ENCODE measurements around the gene SOD1.

The SOD1 gene

DNA sequence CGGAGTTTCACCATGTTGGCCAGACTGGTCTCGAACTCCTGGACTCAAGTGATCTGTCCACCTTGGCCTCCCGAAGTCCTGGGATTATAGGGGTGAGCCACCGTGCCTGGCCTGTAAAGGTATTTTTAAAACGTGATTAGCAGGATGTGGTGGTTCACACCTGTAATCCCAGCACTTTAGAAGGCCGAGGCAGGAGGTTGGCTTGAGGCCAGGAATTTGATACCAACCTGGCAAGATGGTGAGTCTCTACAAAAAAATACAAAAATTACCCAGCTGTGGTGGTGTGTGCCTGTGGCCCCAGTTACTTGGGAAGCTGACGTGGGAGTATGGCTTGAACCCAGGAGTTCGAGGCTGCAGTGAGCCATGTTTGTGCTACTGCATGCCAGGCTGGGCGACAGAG, 43.3 kb upstream of the SOD1 start:
- no peak overlapping the region for H2BK12ac ChIP-seq (ENCODE audit: low read length)
- no peak overlapping the region for H3K4ac ChIP-seq (ENCODE audit: low read length)
- no peaks in the 10 kb centered on the region for H3K9me3 ChIP-seq (replicated peaks in 1 of 2; ENCODE audit: control insufficient read depth in 2 of 2, insufficient read depth in 1 of 2, low read depth in 1 of 2, low read length in 2 of 2)
- WGBS, 2 donors (ENCODE audit: extremely low coverage in 2 of 2, insufficient read length in 2 of 2, insufficient replicate concordance in 1 of 2), result no CpG with 5 or more reads among the region's 9 CpGs
- no peak overlapping the region for H3K4me2 ChIP-seq (ENCODE audit: insufficient read depth, low read length, poor library complexity, severe bottlenecking)
- H3K9ac ChIP-seq (ENCODE audit: low read depth, low read length, poor library complexity), result no peak overlapping the region
- no peak for DNase-seq (ENCODE audit: low spot score)
- no peak overlapping the region for H4K8ac ChIP-seq (ENCODE audit: low read depth, low read length)
- H3K79me1 ChIP-seq (ENCODE audit: low read depth, low read length), result no peaks in the 10 kb centered on the region
- H3K27me3 ChIP-seq (ENCODE audit: control insufficient read depth in 3 of 3, insufficient read depth in 3 of 3, low read depth in 1 of 3, low read length in 3 of 3), result no peaks in the 10 kb centered on the region
- H3K23ac ChIP-seq (ENCODE audit: low read depth, low read length, poor library complexity), result no peak overlapping the region
- no peak overlapping the region for H3K27ac ChIP-seq (replicated peaks; ENCODE audit: low read length)
- H3K4me3 ChIP-seq (ENCODE audit: low read length in 2 of 2), result no peak overlapping the region
- H3K18ac ChIP-seq (ENCODE audit: low read length), result no peak overlapping the region
- no peaks in the 10 kb centered on the region for H3K36me3 ChIP-seq (replicated peaks in 1 of 2; ENCODE audit: control insufficient read depth in 2 of 2, insufficient read depth in 2 of 2, low read length in 2 of 2)
- H2BK120ac ChIP-seq (ENCODE audit: low read depth, low read length), result no peak overlapping the region
- no peak overlapping the region for H4K91ac ChIP-seq (ENCODE audit: low read depth, low read length, poor library complexity)
- no peak overlapping the region for H2AK5ac ChIP-seq (ENCODE audit: low read depth, low read length)
- H2AFZ ChIP-seq (ENCODE audit: low read length), result no peak overlapping the region
- H2BK5ac ChIP-seq (ENCODE audit: low read length), result no peak overlapping the region
- peaks cover 4 to 6% of the 10 kb centered on the region in 2 donors for H3K4me1 ChIP-seq (ENCODE audit: control insufficient read depth in 2 of 2, insufficient read depth in 1 of 2, low read depth in 1 of 2, low read length in 2 of 2)
- H3K14ac ChIP-seq (ENCODE audit: low read length), result no peak overlapping the region
- no peak overlapping the region for H2BK15ac ChIP-seq (ENCODE audit: low read length)

DNA sequence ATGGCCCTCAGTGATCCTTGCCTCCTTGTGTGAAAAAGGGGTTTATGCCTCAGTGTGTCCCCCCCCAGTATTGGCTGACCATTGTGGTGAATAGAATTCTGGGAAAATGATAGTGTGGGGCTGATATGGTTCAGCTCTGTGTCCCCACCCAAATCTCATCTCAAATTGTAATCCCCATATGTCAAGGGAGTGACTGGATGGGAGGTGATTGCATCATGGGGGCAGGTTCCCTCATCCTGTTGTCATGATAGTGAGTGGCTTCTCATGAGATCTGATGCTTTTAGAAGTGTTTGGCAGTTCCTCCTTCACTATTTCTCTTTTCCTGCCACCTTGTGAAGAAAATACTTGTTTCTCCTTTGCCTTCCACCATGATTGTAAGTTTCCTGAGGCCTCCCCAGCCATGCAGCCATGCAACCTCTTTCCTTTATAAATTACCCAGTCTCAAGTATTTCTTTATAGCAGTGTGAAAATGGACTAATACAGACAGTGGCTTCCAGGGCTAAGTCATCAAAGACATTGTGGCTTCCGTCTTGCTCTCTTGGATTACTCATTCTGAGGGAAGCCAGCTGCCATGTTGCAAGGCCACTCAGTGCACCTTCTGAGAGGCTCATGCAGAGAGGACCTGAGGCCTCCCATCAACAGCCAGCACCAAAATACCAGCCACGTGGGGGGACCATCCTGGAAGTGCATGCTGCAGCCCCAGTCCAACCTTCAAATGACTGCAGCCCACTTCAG, 40.6 kb upstream of the SOD1 start:
- no peak overlapping the region for H4K8ac ChIP-seq (ENCODE audit: low read depth, low read length)
- H2BK5ac ChIP-seq (ENCODE audit: low read length), result no peak overlapping the region
- no peak overlapping the region for H2AK5ac ChIP-seq (ENCODE audit: low read depth, low read length)
- no CpG with 5 or more reads among the region's 2 CpGs for WGBS, 2 donors (ENCODE audit: extremely low coverage in 2 of 2, insufficient read length in 2 of 2, insufficient replicate concordance in 1 of 2)
- H3K9ac ChIP-seq (ENCODE audit: low read depth, low read length, poor library complexity), result no peak overlapping the region
- no peak overlapping the region for H2BK12ac ChIP-seq (ENCODE audit: low read length)
- no peak overlapping the region for H3K23ac ChIP-seq (ENCODE audit: low read depth, low read length, poor library complexity)
- H2AFZ ChIP-seq (ENCODE audit: low read length), result no peak overlapping the region
- no peak overlapping the region for H2BK120ac ChIP-seq (ENCODE audit: low read depth, low read length)
- H3K27me3 ChIP-seq (ENCODE audit: control insufficient read depth in 3 of 3, insufficient read depth in 3 of 3, low read depth in 1 of 3, low read length in 3 of 3), result no peaks in the 10 kb centered on the region
- H3K4ac ChIP-seq (ENCODE audit: low read length), result no peak overlapping the region
- H3K27ac ChIP-seq (replicated peaks; ENCODE audit: low read length), result no peak overlapping the region
- H3K14ac ChIP-seq (ENCODE audit: low read length), result no peak overlapping the region
- H3K4me2 ChIP-seq (ENCODE audit: insufficient read depth, low read length, poor library complexity, severe bottlenecking), result no peak overlapping the region
- H3K79me1 ChIP-seq (ENCODE audit: low read depth, low read length), result no peaks in the 10 kb centered on the region
- no peak overlapping the region for H4K91ac ChIP-seq (ENCODE audit: low read depth, low read length, poor library complexity)
- H2BK15ac ChIP-seq (ENCODE audit: low read length), result no peak overlapping the region
- no peaks in the 10 kb centered on the region for H3K9me3 ChIP-seq (replicated peaks in 1 of 2; ENCODE audit: control insufficient read depth in 2 of 2, insufficient read depth in 1 of 2, low read depth in 1 of 2, low read length in 2 of 2)
- H3K36me3 ChIP-seq (replicated peaks in 1 of 2; ENCODE audit: control insufficient read depth in 2 of 2, insufficient read depth in 2 of 2, low read length in 2 of 2), result no peaks in the 10 kb centered on the region
- DNase-seq (ENCODE audit: low spot score), result no peak
- no peaks in the 10 kb centered on the region for H3K4me1 ChIP-seq (ENCODE audit: control insufficient read depth in 2 of 2, insufficient read depth in 1 of 2, low read depth in 1 of 2, low read length in 2 of 2)
- H3K4me3 ChIP-seq (ENCODE audit: low read length in 2 of 2), result no peak overlapping the region
- H3K18ac ChIP-seq (ENCODE audit: low read length), result no peak overlapping the region

DNA sequence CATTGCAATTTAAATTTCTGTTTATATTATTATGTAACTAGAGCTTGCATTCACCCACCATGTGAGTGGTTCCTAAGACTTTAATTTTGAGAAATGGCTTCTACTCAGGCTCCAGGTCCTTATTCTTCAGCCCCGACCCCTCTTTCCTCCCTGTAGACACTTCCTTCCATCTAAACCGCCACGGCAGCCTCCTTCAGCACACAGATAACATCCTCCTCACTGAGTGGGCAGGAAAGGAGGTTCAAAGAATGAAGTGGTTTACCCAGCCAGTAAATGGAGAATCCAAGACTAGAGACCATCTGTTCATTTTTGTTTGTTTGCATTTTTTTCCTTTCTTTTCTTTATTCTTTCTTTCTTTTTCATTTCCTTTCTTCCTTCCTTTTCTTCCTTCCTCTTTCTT, 37.1 kb upstream of the SOD1 start:
- Histone ChIP-seq H2BK15ac (ENCODE audit: low read length) (no peak overlapping the region), H3K79me1 (ENCODE audit: low read depth, low read length) (no peaks in the 10 kb centered on the region), H2BK12ac (ENCODE audit: low read length) (no peak overlapping the region), H2BK5ac (ENCODE audit: low read length) (no peak overlapping the region), H3K23ac (ENCODE audit: low read depth, low read length, poor library complexity) (no peak overlapping the region), H2AK5ac (ENCODE audit: low read depth, low read length) (no peak overlapping the region), H4K91ac (ENCODE audit: low read depth, low read length, poor library complexity) (no peak overlapping the region), H3K9ac (ENCODE audit: low read depth, low read length, poor library complexity) (no peak overlapping the region), H3K36me3 (replicated peaks in 1 of 2; ENCODE audit: control insufficient read depth in 2 of 2, insufficient read depth in 2 of 2, low read length in 2 of 2) (no peaks in the 10 kb centered on the region), H3K27me3 (ENCODE audit: control insufficient read depth in 3 of 3, insufficient read depth in 3 of 3, low read depth in 1 of 3, low read length in 3 of 3) (no peaks in the 10 kb centered on the region), H3K18ac (ENCODE audit: low read length) (no peak overlapping the region), H3K9me3 (replicated peaks in 1 of 2; ENCODE audit: control insufficient read depth in 2 of 2, insufficient read depth in 1 of 2, low read depth in 1 of 2, low read length in 2 of 2) (no peaks in the 10 kb centered on the region), H2AFZ (ENCODE audit: low read length) (no peak overlapping the region), H3K4me1 (ENCODE audit: control insufficient read depth in 2 of 2, insufficient read depth in 1 of 2, low read depth in 1 of 2, low read length in 2 of 2) (no peaks in the 10 kb centered on the region), H2BK120ac (ENCODE audit: low read depth, low read length) (no peak overlapping the region), H3K4me2 (ENCODE audit: insufficient read depth, low read length, poor library complexity, severe bottlenecking) (no peak overlapping the region), H3K14ac (ENCODE audit: low read length) (no peak overlapping the region), H3K4me3 (ENCODE audit: low read length in 2 of 2) (no peak overlapping the region), H3K27ac (replicated peaks; ENCODE audit: low read length) (no peak overlapping the region), H3K4ac (ENCODE audit: low read length) (no peak overlapping the region), H4K8ac (ENCODE audit: low read depth, low read length) (no peak overlapping the region)
- DNase-seq (ENCODE audit: low spot score), result no peak
- WGBS, 2 donors (ENCODE audit: extremely low coverage in 2 of 2, insufficient read length in 2 of 2, insufficient replicate concordance in 1 of 2), result no CpG with 5 or more reads among the region's 3 CpGs

DNA sequence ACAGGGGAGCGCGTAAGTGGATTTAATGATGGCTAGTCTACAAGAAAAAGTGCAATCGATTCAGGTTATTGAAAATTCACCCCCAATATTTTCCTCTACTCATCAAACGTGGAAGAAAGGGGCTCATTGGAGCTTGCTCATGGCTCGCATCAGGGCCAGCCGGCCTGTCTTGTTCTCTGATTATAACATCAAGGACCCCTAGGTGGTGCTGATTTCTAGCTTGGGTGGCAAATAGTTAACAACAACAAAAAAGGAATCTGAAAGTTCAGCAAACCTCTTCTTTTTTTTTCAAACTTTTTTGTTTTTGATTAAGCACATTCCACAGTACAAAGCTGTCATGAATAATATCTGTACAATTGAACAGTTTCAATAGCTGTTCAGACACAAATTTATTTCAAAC, 35.8 kb upstream of the SOD1 start:
- no peak overlapping the region for H3K18ac ChIP-seq (ENCODE audit: low read length)
- H2BK12ac ChIP-seq (ENCODE audit: low read length), result no peak overlapping the region
- H3K14ac ChIP-seq (ENCODE audit: low read length), result no peak overlapping the region
- no peak overlapping the region for H3K4me3 ChIP-seq (ENCODE audit: low read length in 2 of 2)
- H2BK5ac ChIP-seq (ENCODE audit: low read length), result no peak overlapping the region
- no peak overlapping the region for H4K8ac ChIP-seq (ENCODE audit: low read depth, low read length)
- H3K23ac ChIP-seq (ENCODE audit: low read depth, low read length, poor library complexity), result no peak overlapping the region
- no peak overlapping the region for H2BK15ac ChIP-seq (ENCODE audit: low read length)
- no peaks in the 10 kb centered on the region for H3K27me3 ChIP-seq (ENCODE audit: control insufficient read depth in 3 of 3, insufficient read depth in 3 of 3, low read depth in 1 of 3, low read length in 3 of 3)
- no peak overlapping the region for H3K4ac ChIP-seq (ENCODE audit: low read length)
- no peak overlapping the region for H2AFZ ChIP-seq (ENCODE audit: low read length)
- no peak overlapping the region for H3K9ac ChIP-seq (ENCODE audit: low read depth, low read length, poor library complexity)
- no peaks in the 10 kb centered on the region for H3K4me1 ChIP-seq (ENCODE audit: control insufficient read depth in 2 of 2, insufficient read depth in 1 of 2, low read depth in 1 of 2, low read length in 2 of 2)
- H3K36me3 ChIP-seq (replicated peaks in 1 of 2; ENCODE audit: control insufficient read depth in 2 of 2, insufficient read depth in 2 of 2, low read length in 2 of 2), result no peaks in the 10 kb centered on the region
- H3K4me2 ChIP-seq (ENCODE audit: insufficient read depth, low read length, poor library complexity, severe bottlenecking), result no peak overlapping the region
- DNase-seq (ENCODE audit: low spot score), result no peak
- H2BK120ac ChIP-seq (ENCODE audit: low read depth, low read length), result no peak overlapping the region
- no CpG with 5 or more reads among the region's 6 CpGs for WGBS, 2 donors (ENCODE audit: extremely low coverage in 2 of 2, insufficient read length in 2 of 2, insufficient replicate concordance in 1 of 2)
- no peak overlapping the region for H2AK5ac ChIP-seq (ENCODE audit: low read depth, low read length)
- no peaks in the 10 kb centered on the region for H3K79me1 ChIP-seq (ENCODE audit: low read depth, low read length)
- no peak overlapping the region for H3K27ac ChIP-seq (replicated peaks; ENCODE audit: low read length)
- no peak overlapping the region for H4K91ac ChIP-seq (ENCODE audit: low read depth, low read length, poor library complexity)
- no peaks in the 10 kb centered on the region for H3K9me3 ChIP-seq (replicated peaks in 1 of 2; ENCODE audit: control insufficient read depth in 2 of 2, insufficient read depth in 1 of 2, low read depth in 1 of 2, low read length in 2 of 2)
